K562 (cell line): Measurements from ENCODE around the gene CNPY3. TPM values are rescaled to one million over a fixed set of nuclear protein-coding genes. Genes with fewer than 3 reads are reported as not detected.
A peak's percentile ranks its signal among the peaks of the same experiment; 100 is the strongest.

ENCODE experiments used
- ATAC-seq: fragments of 200-7000 bp; cut with Tn5 transposase; 3 replicates; pipeline ENCODE4 v1.9.1; 2020; ENCODE audit warnings: moderate library complexity
- BruUV-seq: library from RNA; stranded (reverse); fragments of 400-500 nt; replicated peaks from 2 replicates; lab custom pipeline; 2021; lab: Mats Ljungman, UMichigan
- CTCF ChIA-PET: fragments of 300-600 bp; formaldehyde crosslinking; extraction: SDS; loops from one replicate; lab custom pipeline; 2021; ENCODE audit warnings: low intra/inter-chr PET ratio; lab: Yijun Ruan, JAX
- POLR2A ChIA-PET: fragments of 300-600, 350-650 bp; sonication (Branson Sonifier 250); formaldehyde crosslinking; extraction: SDS; loops from one replicate; lab custom pipeline; 2021; ENCODE audit warnings: antibody characterized with exemption, inconsistent platforms; lab: Yijun Ruan, JAX
- DNase-seq, 4 experiments: peaks; one replicate each; pipeline versions ENCODE4 v3.0.0 to v3.0.0-alpha.2; 2011 to 2018; ENCODE audit warnings: low spot score in 3 of 4, mixed read lengths in 3 of 4; ENCODE audit errors: extremely low read depth in 1 of 4
- FAIRE-seq: peaks from 2 replicates; lab custom pipeline; 2011; peaks lifted over from hg19 to GRCh38; lab: Jason Lieb, UNC
- H2AFZ ChIP-seq: 2 replicates; pipeline ENCODE4 v1.6.0; 2011; ENCODE audit warnings: low read depth, low read length, control low read depth, inconsistent platforms
- H3K27ac ChIP-seq: fragments of 200-600 bp; 3 replicates; pipeline ENCODE4 v1.8.0; 2011; ENCODE audit warnings: low read depth, mild to moderate bottlenecking, control low read depth, inconsistent platforms, low read length, moderate library complexity, mixed read lengths; ENCODE audit errors: extremely low read depth
- H3K27me3 ChIP-seq, 2 experiments: fragments of 300-600 bp in 1 of 2; 2 replicates in 1 of 2; 3 replicates in 1 of 2; pipeline versions ENCODE4 v1.6.0 to v1.8.0; 2011; ENCODE audit warnings: inconsistent platforms in 2 of 2, low read length in 2 of 2, mild to moderate bottlenecking in 1 of 2, mixed read lengths in 1 of 2, moderate library complexity in 1 of 2; ENCODE audit not compliant: control insufficient read depth in 2 of 2, insufficient read depth in 2 of 2
- H3K36me3 ChIP-seq: fragments of 300-600 bp; 3 replicates; pipeline ENCODE4 v1.8.0; 2011; ENCODE audit warnings: mild to moderate bottlenecking, low read length, inconsistent platforms; ENCODE audit not compliant: control insufficient read depth, insufficient read depth
- H3K4me1 ChIP-seq, 2 experiments: fragments of 200-600 bp in 1 of 2; replicated peaks in 1 of 2; 2 replicates in 1 of 2; 3 replicates in 1 of 2; pipeline versions ENCODE4 v1.5.1 to v1.8.0; 2011; ENCODE audit warnings: inconsistent platforms in 2 of 2, low read length in 2 of 2, mild to moderate bottlenecking in 1 of 2, mixed read lengths in 1 of 2, moderate library complexity in 1 of 2; ENCODE audit not compliant: control insufficient read depth in 2 of 2, insufficient read depth in 2 of 2
- H3K4me2 ChIP-seq: 2 replicates; pipeline ENCODE4 v1.6.1; 2011; ENCODE audit warnings: low read length, control low read depth, inconsistent platforms, mixed read lengths; ENCODE audit not compliant: insufficient read depth
- H3K4me3 ChIP-seq: fragments of 200-600 bp; sonication (generic), shearing (Covaris generic); 2 replicates; pipeline ENCODE4 v1.5.1; 2016; ENCODE audit warnings: control low read depth, inconsistent platforms
- H3K79me2 ChIP-seq: fragments of 200-600 bp; 3 replicates; pipeline ENCODE4 v1.8.0; 2011; ENCODE audit warnings: low read length, inconsistent platforms; ENCODE audit not compliant: control insufficient read depth, insufficient read depth
- H3K9ac ChIP-seq, 2 experiments: 2 replicates each; pipeline versions ENCODE4 v1.6.0 to v1.6.1; 2011; ENCODE audit warnings: low read depth in 2 of 2, low read length in 2 of 2, control low read depth in 1 of 2, inconsistent platforms in 1 of 2, mild to moderate bottlenecking in 1 of 2, mixed read lengths in 1 of 2; ENCODE audit not compliant: insufficient read depth in 1 of 2
- H3K9me1 ChIP-seq: one replicate; pipeline ENCODE4 v1.6.0; 2011; ENCODE audit warnings: inconsistent platforms, mild to moderate bottlenecking, low read length, moderate library complexity; ENCODE audit not compliant: control insufficient read depth, insufficient read depth
- H3K9me3 ChIP-seq: replicated peaks from 2 replicates; pipeline ENCODE4 v1.5.1; 2011; ENCODE audit warnings: low read depth, low read length, inconsistent platforms; ENCODE audit not compliant: control insufficient read depth, insufficient read depth
- H4K20me1 ChIP-seq: replicated peaks from 2 replicates; pipeline ENCODE4 v1.6.1; 2011; ENCODE audit warnings: low read length, inconsistent platforms, mixed read lengths; ENCODE audit not compliant: control insufficient read depth, insufficient read depth
- ESRRB ChIP-seq: fragments of 250-450 bp; sonication (Bioruptor Pico); IDR thresholded peaks from 2 replicates; pipeline ENCODE4 v1.5.0; 2020; ENCODE audit warnings: mild to moderate bottlenecking, moderate library complexity, borderline replicate concordance
- GABPA ChIP-seq: fragments of 200-800 bp; sonication (Bioruptor generic); conservative IDR thresholded peaks from 2 replicates; pipeline ENCODE4 v1.6.1; 2016; ENCODE audit warnings: low read depth, missing genetic modification characterization, missing compliant biosample characterization
- HCFC1 ChIP-seq: IDR thresholded peaks from 2 replicates; pipeline ENCODE4 v1.6.1; 2012; ENCODE audit warnings: low read depth, low read length, improper control_type of control experiment
- HMG20B ChIP-seq: fragments of 250-450 bp; sonication (Bioruptor Pico); IDR thresholded peaks from 2 replicates; pipeline ENCODE4 v1.5.0; 2021; ENCODE audit warnings: mild to moderate bottlenecking
- PML ChIP-seq: IDR thresholded peaks from 2 replicates; pipeline ENCODE4 v1.6.1; 2012; ENCODE audit warnings: low read length, inconsistent platforms
- RBM14 ChIP-seq: fragments of 200-400 bp; formaldehyde crosslinking; IDR thresholded peaks from 2 replicates; pipeline ENCODE4 v1.6.1; 2018; ENCODE audit warnings: low read depth, mild to moderate bottlenecking, low read length, moderate library complexity, borderline replicate concordance; ENCODE audit not compliant: insufficient read depth
- TBL1XR1 ChIP-seq, 2 experiments: IDR thresholded peaks; 2 replicates each; pipeline ENCODE4 v1.6.1; 2012; ENCODE audit warnings: improper control_type of control experiment in 2 of 2, low read length in 2 of 2, mild to moderate bottlenecking in 1 of 2
- TCF7L2 ChIP-seq: fragments of 150-350 bp; IDR thresholded peaks from 2 replicates; pipeline ENCODE4 v1.6.1; 2016; ENCODE audit warnings: low read depth, mild to moderate bottlenecking, low read length, moderate library complexity
- ZNF12 ChIP-seq: sonication (generic); formaldehyde crosslinking; IDR thresholded peaks from 2 replicates; pipeline ENCODE4 v1.4.0; 2020; ENCODE audit warnings: mild to moderate bottlenecking, missing genetic modification reagents
- ZNF280B ChIP-seq: fragments of 250-450 bp; sonication (Bioruptor Pico); IDR thresholded peaks from 2 replicates; pipeline ENCODE4 v1.5.1; 2021; ENCODE audit warnings: mild to moderate bottlenecking
- WGBS: fragments of 100-300 bp; shearing (Covaris generic); methylation state at CpG from one replicate; pipeline ENCODE4 v1.1.6; 2016; ENCODE audit warnings: low coverage, mixed read lengths; ENCODE audit not compliant: insufficient coverage; ENCODE audit errors: missing lambda C conversion rate; 5-methylcytosine and 5-hydroxymethylcytosine counted together
- in situ Hi-C: fragments of 300-500 bp; cut with MboI; formaldehyde crosslinking; loops from 4 replicates; pipeline ENCODE4 v1.15.0; 2018; ENCODE audit warnings: inconsistent platforms, mixed read lengths
- intact Hi-C: fragments of 100-400 bp; cut with micrococcal nuclease; formaldehyde crosslinking; loops from 2 replicates; pipeline ENCODE4 v1.14.2; 2022
- polyA plus RNA-seq, 8 experiments: library from polyadenylated mRNA; depleted of rRNA in 4 of 8; stranded (reverse) in 5 of 8; unstranded in 3 of 8; fragments of >200 nt; fragmentation: Nextera tagmentation in 2 of 8; fragmentation: Illumina TruSeq in 1 of 8; extraction: Ambion mirVana in 2 of 8; extraction: Trizol in 1 of 8; gene quantifications; 2 replicates each; pipeline versions ENCODE4 v1.2.1 to v1.2.3, GENCODE V29; 2011 to 2014; ENCODE audit warnings: inconsistent platforms in 1 of 8, missing spikeins in 1 of 8
- total RNA-seq, 7 experiments: library from RNA; depleted of rRNA in 6 of 7; stranded (reverse); fragments of >200 nt in 6 of 7; fragmentation: Illumina TruSeq in 2 of 7; extraction: Trizol in 2 of 7; gene quantifications; 2 replicates each; pipeline versions ENCODE4 v1.2.1 to v1.2.3, GENCODE V29; 2011 to 2021; ENCODE audit warnings: low replicate concordance in 1 of 7

Gene CNPY3
- total and polyA plus RNA-seq, 9 of the 15 experiments (the other 6 are each of a cell fraction or from before 2014, with no cell fraction given): 2.4 to 37.4 (median 21.2) TPM

GRCh38 chr6:42968783-42969182 lies 39.5 kb downstream of the CNPY3 start:
- intact Hi-C loops (no loop called here), in situ Hi-C loops (no loop called here)
- Histone ChIP-seq H3K79me2 (no peaks in the 10 kb centered on the region), H2AFZ (no peak overlapping the region), H3K4me3 (no peak overlapping the region), H3K4me2 (no peak overlapping the region), H3K36me3 (peaks cover 55% of the 10 kb centered on the region; the same call in 2 of the 3 replicates), H3K27ac (no peak overlapping the region), H4K20me1 (no peaks in the 10 kb centered on the region), H3K9me1 (no peaks in the 10 kb centered on the region), H3K9ac (peak overlapping the region in 1 of 2 experiments; percentile 53; a peak in 1 of 4 replicates), H3K27me3 (no peaks in the 10 kb centered on the region), H3K9me3 (no peaks in the 10 kb centered on the region), H3K4me1 (peaks cover 12 to 22% of the 10 kb centered on the region in 2 experiments)
- FAIRE-seq: no peak
- no peak for ATAC-seq
- TF ChIP-seq HMG20B (no peak), GABPA (no peak), TBL1XR1 (IDR thresholded peaks at IDR 0.05; ENCODE audit: low read length in 2 of 2) (no peak), ZNF12 (CRISPR knock-in tag) (no peak), ZNF280B (CRISPR knock-in tag) (no peak), RBM14 (no peak), ESRRB (no peak), PML (no peak), TCF7L2 (no peak), HCFC1 (no peak)
- 68% methylated on average over 4 of the region's 4 CpGs for whole genome bisulfite sequencing
- POLR2A ChIA-PET: interaction anchor here (0.7 kb wide), 1 partner anchor 10 kb away, joined by 3 read pairs; the partner anchor contains the start of gene PEX6
- no TSS peak for BruUV-seq
- DNase-seq: no peak
- CTCF ChIA-PET: no interaction called here
